GM21723 (cell line): ENCODE data around the gene NT5DC1.

Experiments used
- ATAC-seq: cut with Tn5 transposase; IDR thresholded peaks from one replicate; pipeline ENCODE4 v1.9.1; 2021; ENCODE audit warnings: mild to moderate bottlenecking, moderate library complexity; ENCODE audit not compliant: unreplicated experiment

Gene NT5DC1

GRCh38 chr6:116133453-116133852 lies 32.8 kb downstream of the NT5DC1 start:
- ATAC-seq = no peak

GRCh38 chr6:116136373-116136772 lies 35.7 kb downstream of the NT5DC1 start:
- ATAC-seq = no peak

- ATAC-seq = no peak
Observed at GRCh38 chr6:116136933-116137340, 36.3 kb downstream of the NT5DC1 start.

- no peak for ATAC-seq
Observed at GRCh38 chr6:116139917-116140316, 39.3 kb downstream of the NT5DC1 start.

DNA sequence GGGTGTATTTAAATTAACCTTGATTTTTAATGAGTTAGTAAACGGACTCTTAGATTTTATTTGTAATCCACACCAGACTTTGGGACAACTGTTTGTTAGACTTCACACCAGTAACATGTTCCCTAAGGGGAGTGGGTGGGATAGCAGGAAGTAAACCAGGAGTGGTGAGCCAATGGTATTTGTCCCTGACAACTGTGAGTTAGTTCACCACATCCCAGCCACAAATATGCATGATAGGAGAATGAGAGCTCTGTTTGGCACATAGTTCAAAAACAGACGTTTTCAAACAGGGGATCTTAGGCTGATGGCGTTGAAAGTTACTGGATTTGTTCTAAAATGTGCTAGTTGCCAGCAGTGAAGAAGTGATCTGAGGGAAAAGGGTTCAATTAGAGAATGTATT lies 44.0 kb downstream of the NT5DC1 start:
- ATAC-seq = no peak

DNA sequence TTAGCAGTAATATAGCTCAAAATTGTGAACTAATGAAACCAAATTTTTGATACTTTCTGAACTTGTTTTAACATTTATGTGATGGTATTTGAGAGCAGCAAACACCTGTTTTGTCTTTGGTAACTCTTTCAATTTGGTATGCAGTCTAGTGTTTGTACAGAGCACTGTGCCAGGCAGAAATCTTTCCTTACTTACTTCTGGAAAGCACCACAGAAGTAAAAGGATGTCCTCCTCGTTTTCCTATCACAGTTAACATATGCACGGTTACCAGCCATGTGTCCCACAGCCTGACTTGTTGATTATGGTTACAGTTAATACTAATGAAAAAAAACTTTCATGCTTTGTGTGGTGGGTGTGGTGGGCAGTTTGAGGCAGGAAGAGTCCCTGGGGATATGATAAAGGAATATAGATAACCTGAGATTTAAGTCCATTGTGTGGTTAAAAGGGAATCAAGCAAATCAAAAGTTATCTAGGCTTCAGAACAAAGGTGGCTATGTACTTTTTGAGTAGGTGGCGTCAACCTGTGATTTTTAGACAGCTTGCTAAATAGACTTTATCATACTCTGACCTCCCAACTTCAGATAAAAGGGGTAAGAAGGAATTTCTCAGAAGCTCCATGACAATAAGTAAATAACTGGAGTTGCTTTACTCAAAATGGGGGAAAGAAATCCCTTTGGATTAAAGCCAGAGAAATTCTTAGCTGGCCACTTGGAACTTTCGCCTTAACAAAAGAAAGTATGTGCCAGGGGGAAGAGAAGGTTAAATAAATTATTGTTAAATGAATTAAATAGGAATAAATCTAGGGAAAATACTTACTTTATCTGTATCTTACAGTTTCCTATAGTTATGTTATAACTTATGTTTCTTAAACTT lies 45.4 kb downstream of the NT5DC1 start:
- ATAC-seq = no peak

- no peak for ATAC-seq
Observed at GRCh38 chr6:116152620-116153019, 52.0 kb downstream of the NT5DC1 start.

GRCh38 chr6:116154887-116155286 lies 54.2 kb downstream of the NT5DC1 start:
- no peak for ATAC-seq

DNA sequence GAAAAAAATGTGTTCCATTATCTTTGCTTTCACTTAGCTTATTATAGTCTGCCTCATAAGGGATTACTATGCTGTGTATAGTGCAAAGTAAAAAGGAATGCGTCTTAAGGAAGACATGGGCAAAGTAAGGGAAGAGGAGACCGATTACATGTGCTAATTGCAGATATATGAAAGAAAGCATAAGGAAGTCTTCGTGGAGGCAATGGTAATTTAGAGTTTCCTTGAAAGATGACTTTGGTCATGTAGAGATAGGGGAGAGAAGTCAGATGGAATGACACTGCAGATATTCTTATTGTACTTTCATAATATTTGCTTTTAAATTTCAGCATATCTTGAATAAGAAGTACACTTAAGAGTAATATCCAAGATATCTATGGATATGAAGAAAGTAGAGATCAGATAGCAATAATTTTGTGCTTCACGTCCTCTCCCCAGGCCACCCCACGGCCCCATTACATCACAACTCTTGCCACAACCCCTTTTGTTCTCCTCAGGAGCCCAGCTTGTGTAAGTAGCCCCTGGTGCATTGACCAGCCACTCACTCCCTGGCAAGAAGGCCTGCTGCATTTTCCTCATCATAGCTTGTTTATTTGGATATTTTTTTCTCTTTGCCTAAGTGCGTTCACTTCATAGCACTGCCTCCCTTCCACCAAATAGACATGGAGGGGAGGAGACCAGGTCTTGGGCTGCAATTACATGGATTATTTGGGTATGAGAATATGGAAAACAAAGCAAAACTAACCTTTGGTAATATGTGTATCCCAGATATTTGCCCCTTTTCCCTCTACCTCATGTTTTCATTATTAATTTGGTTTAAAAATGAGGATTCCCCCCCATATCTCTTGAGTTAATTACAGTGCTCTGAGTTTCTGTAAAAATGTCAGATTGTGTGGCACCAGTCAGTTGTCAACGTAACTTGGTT lies 56.0 kb downstream of the NT5DC1 start:
- no peak for ATAC-seq

DNA sequence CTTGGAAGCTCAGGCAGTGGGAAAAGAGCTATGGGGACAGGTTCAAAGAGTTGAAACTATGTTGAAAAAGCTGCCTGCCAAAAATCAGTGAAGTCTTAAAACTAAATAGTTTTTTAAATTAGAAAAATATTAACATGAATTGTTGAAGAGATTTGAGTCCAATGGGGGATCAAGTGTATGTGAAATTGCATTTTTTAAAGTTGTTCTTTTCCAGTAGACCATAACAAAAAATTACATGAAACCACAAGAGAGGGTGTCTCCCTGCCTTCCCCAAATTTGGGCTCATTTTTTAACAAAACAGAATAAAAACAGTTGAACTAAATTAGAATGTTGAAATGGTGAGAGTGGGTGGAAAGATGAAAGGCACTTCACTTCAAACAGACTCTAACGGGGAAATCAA lies 56.7 kb downstream of the NT5DC1 start:
- ATAC-seq = no peak

GRCh38 chr6:116158641-116159040 lies 58.0 kb downstream of the NT5DC1 start:
- no peak for ATAC-seq

- no peak for ATAC-seq
Observed at GRCh38 chr6:116159782-116160524, 59.3 kb downstream of the NT5DC1 start.

- ATAC-seq = no peak
Observed at GRCh38 chr6:116165596-116165995, 64.9 kb downstream of the NT5DC1 start.

GRCh38 chr6:116166369-116166768 lies 65.7 kb downstream of the NT5DC1 start:
- ATAC-seq = no peak

DNA sequence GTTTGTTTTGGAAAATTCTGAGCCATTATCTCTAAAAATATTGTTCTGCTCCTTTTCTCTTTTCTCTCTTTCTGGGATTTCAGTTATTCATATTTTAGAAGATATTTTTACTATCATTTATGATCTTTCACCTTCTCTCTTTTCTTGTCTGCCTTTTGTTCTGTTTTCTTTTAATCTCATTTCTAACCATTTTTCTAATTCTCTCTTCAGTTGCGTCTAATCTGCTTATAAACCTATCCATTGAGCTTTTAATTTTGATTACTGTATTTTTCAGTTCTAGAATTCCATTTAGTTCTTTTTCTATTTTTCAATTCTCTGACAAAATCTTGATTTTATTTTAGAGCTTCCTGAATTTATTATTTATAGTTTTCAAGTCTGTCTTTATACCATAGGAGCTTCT lies 67.5 kb downstream of the NT5DC1 start:
- no peak for ATAC-seq

DNA sequence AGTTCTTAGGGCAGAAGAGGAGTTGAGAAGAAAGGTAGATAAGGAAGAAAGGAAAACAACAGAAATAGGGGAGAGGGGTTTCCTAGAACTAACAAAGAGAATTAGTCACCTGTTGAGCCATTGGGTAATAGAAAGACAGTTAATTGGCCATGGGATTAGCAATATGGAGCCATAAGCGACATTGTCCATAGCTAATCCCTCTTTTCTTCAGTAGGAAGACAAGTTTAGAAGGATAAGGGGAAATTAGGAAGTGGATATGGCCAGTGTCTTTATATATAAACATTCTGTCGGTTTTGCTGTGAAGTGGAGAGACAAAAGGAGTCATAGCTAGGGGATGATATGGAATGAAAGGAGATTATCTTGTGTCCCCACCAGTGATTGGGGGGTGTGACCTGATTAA lies 69.2 kb downstream of the NT5DC1 start:
- no peak for ATAC-seq

GRCh38 chr6:116170358-116171057 lies 69.9 kb downstream of the NT5DC1 start:
- ATAC-seq = no peak

DNA sequence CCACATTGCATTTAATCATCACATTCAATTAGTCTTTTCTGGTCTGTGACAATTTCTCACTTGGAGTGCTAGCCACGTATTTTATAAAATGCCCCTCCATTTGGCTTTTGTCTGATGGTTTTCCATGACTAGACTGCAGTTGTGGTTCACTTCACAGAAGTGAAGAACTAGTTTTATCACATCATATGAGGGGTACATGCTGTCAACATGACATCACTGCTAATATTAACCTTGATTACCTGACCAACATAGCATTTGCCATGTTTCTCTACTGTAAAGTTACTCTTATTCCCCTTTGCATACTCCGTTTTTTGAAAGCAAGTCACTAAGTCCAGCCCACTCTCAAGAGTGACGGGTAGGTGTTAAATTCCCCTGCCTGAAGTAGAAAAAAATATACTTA lies 73.3 kb downstream of the NT5DC1 start:
- ATAC-seq = no peak

- ATAC-seq = no peak
Observed at GRCh38 chr6:116175344-116175743, 74.7 kb downstream of the NT5DC1 start.

GRCh38 chr6:116176596-116176995 lies 75.9 kb downstream of the NT5DC1 start:
- no peak for ATAC-seq

GRCh38 chr6:116180375-116180774 lies 79.7 kb downstream of the NT5DC1 start:
- ATAC-seq = no peak
